Measurements from ENCODE around the gene OR2G2.

The OR2G2 gene

DNA sequence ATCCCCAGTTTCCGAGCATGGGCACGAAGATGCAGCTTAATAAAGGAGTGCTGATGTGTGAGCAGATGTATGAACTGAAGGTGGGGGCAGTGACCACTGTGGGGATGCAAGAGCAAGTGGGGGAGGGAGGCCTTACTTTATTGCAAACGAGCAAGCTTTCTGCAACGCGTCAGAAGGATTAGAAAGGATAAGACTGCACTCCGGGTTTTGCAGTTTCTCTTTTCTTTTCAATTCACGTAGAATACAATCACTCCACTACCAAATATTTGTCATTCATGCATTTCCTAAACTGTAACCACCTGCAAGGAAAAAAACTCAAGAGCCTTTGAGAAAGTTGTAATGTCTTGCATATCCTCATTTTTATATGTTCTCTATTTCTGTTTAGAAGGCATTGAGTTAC, 47.6 kb upstream of the OR2G2 start:
- Histone ChIP-seq H2AFZ (ENCODE audit: low read length) (no peak overlapping the region), H3K4me1 (ENCODE audit: insufficient read depth, low read length, severe bottlenecking) (no peaks in the 10 kb centered on the region), H3K27me3 (ENCODE audit: insufficient read depth, low read length) (no peaks in the 10 kb centered on the region), H4K20me1 (ENCODE audit: insufficient read depth, low read length) (no peaks in the 10 kb centered on the region), H3K27ac (ENCODE audit: low read depth, low read length, poor library complexity, severe bottlenecking) (no peak overlapping the region), H3K36me3 (ENCODE audit: insufficient read depth, low read length) (no peaks in the 10 kb centered on the region), H3K9me2 (ENCODE audit: low read depth, low read length) (no peaks in the 10 kb centered on the region), H3K9me3 (ENCODE audit: low read length) (no peaks in the 10 kb centered on the region), H3K4me3 (ENCODE audit: low read depth, low read length, poor library complexity, severe bottlenecking) (no peak overlapping the region), H3K4me2 (ENCODE audit: low read length) (no peak overlapping the region), H3K9ac (ENCODE audit: low read length) (no peak overlapping the region), H3F3A (ENCODE audit: insufficient read depth, low read length) (no peaks in the 10 kb centered on the region), H3K79me2 (ENCODE audit: insufficient read depth, low read length) (no peaks in the 10 kb centered on the region)
- TF ChIP-seq, protein P1, sequence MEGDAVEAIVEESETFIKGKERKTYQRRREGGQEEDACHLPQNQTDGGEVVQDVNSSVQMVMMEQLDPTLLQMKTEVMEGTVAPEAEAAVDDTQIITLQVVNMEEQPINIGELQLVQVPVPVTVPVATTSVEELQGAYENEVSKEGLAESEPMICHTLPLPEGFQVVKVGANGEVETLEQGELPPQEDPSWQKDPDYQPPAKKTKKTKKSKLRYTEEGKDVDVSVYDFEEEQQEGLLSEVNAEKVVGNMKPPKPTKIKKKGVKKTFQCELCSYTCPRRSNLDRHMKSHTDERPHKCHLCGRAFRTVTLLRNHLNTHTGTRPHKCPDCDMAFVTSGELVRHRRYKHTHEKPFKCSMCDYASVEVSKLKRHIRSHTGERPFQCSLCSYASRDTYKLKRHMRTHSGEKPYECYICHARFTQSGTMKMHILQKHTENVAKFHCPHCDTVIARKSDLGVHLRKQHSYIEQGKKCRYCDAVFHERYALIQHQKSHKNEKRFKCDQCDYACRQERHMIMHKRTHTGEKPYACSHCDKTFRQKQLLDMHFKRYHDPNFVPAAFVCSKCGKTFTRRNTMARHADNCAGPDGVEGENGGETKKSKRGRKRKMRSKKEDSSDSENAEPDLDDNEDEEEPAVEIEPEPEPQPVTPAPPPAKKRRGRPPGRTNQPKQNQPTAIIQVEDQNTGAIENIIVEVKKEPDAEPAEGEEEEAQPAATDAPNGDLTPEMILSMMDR (IDR thresholded peaks at IDR 0.05; ENCODE audit: low read length) = no peak
- no peak for TF ChIP-seq EZH2 (IDR thresholded peaks at IDR 0.05; ENCODE audit: borderline replicate concordance, low read length)

DNA sequence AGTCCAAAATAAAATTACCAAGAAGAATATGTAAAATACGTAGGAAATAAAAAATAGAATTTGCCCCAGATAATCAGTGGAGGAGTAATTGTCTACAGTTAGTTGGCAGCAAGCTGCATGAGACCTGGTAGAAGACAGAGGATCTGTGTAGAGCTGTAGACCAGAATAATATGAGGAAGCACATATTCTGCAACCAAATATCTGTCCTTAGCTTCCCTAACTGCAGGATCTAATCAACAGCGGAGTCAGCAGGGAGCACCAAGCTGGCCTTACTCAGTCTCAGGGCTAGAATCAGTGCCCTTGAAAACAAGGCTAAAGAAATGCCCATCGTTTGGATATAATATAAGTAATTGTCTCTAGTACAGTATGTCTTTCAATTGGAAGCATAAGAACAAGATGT, 45.3 kb upstream of the OR2G2 start:
- Histone ChIP-seq H2AFZ (ENCODE audit: low read length) (no peak overlapping the region), H3K9me2 (ENCODE audit: low read depth, low read length) (no peaks in the 10 kb centered on the region), H3F3A (ENCODE audit: insufficient read depth, low read length) (no peaks in the 10 kb centered on the region), H3K27ac (ENCODE audit: low read depth, low read length, poor library complexity, severe bottlenecking) (no peak overlapping the region), H3K79me2 (ENCODE audit: insufficient read depth, low read length) (no peaks in the 10 kb centered on the region), H3K9me3 (ENCODE audit: low read length) (no peaks in the 10 kb centered on the region), H3K4me1 (ENCODE audit: insufficient read depth, low read length, severe bottlenecking) (no peaks in the 10 kb centered on the region), H3K4me2 (ENCODE audit: low read length) (no peak overlapping the region), H3K36me3 (ENCODE audit: insufficient read depth, low read length) (no peaks in the 10 kb centered on the region), H4K20me1 (ENCODE audit: insufficient read depth, low read length) (no peaks in the 10 kb centered on the region), H3K9ac (ENCODE audit: low read length) (no peak overlapping the region), H3K27me3 (ENCODE audit: insufficient read depth, low read length) (no peaks in the 10 kb centered on the region), H3K4me3 (ENCODE audit: low read depth, low read length, poor library complexity, severe bottlenecking) (no peak overlapping the region)
- TF ChIP-seq, protein P1 (IDR thresholded peaks at IDR 0.05; ENCODE audit: low read length) = no peak
- TF ChIP-seq EZH2 (IDR thresholded peaks at IDR 0.05; ENCODE audit: borderline replicate concordance, low read length) = no peak

DNA sequence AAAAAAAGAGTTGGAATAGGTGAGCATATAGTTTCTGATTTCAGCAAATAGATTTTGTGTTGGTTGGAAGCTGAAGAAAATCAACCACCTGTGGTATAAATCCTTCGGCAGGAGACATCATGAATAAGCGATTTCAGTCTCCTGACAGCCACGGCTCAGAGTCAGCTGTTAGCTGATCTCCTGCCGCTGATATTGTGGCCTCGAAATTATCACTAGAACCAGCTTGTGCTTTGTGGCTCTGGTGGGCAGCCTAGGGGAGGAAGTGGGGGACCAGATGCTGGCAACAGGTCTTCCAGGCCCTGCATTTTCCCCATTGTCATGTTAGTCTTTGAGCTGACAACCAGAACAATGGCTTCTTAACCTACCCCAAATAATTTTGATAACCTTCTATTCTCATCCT, 40.1 kb upstream of the OR2G2 start:
- H3K4me2 ChIP-seq (ENCODE audit: low read length) = no peak overlapping the region
- H3K36me3 ChIP-seq (ENCODE audit: insufficient read depth, low read length) = no peaks in the 10 kb centered on the region
- no peaks in the 10 kb centered on the region for H3F3A ChIP-seq (ENCODE audit: insufficient read depth, low read length)
- H3K4me3 ChIP-seq (ENCODE audit: low read depth, low read length, poor library complexity, severe bottlenecking) = no peak overlapping the region
- H3K9me2 ChIP-seq (ENCODE audit: low read depth, low read length) = no peaks in the 10 kb centered on the region
- no peaks in the 10 kb centered on the region for H3K4me1 ChIP-seq (ENCODE audit: insufficient read depth, low read length, severe bottlenecking)
- no peaks in the 10 kb centered on the region for H3K27me3 ChIP-seq (ENCODE audit: insufficient read depth, low read length)
- no peaks in the 10 kb centered on the region for H3K9me3 ChIP-seq (ENCODE audit: low read length)
- TF ChIP-seq, protein P1 (IDR thresholded peaks at IDR 0.05; ENCODE audit: low read length) = no peak
- TF ChIP-seq EZH2 (IDR thresholded peaks at IDR 0.05; ENCODE audit: borderline replicate concordance, low read length) = no peak
- H4K20me1 ChIP-seq (ENCODE audit: insufficient read depth, low read length) = no peaks in the 10 kb centered on the region
- no peak overlapping the region for H3K27ac ChIP-seq (ENCODE audit: low read depth, low read length, poor library complexity, severe bottlenecking)
- no peak overlapping the region for H3K9ac ChIP-seq (ENCODE audit: low read length)
- no peaks in the 10 kb centered on the region for H3K79me2 ChIP-seq (ENCODE audit: insufficient read depth, low read length)
- no peak overlapping the region for H2AFZ ChIP-seq (ENCODE audit: low read length)
